Vein endothelial cell (primary cell): ENCODE measurements around the gene MRS2. TPM values are rescaled to one million over a fixed set of nuclear protein-coding genes. Genes with fewer than 3 reads are reported as not detected.

ENCODE experiments used
- small RNA-seq: library from RNA; depleted of rRNA; stranded (forward); fragments of <200 nt; gene quantifications from one replicate; pipeline ENCODE3, GENCODE V24; 2012
- total RNA-seq: library from RNA; depleted of rRNA; stranded (reverse); fragments of >200 nt; gene quantifications from 2 replicates; pipeline ENCODE4 v1.2.3, GENCODE V29; 2012

Gene MRS2
- total RNA-seq: 27.4 and 27.8 TPM in 2 replicates

GRCh38 chr6:24402697-24403500 lies at the start of gene MRS2:
Gene MRS2 (plus strand): TSS chr6:24402936. CDS start chr6:24403047, 111 bp downstream.

GRCh38 chr6:24357336-24358218 lies 45.2 kb upstream of the MRS2 start, which contains the start of gene DCDC2:
Gene DCDC2 (minus strand): TSS chr6:24358059. CDS start chr6:24357750, 309 bp downstream.

Small RNA genes within 50 kb of the gene (small RNA-seq; reads per million reads assigned to genes)
- gene RNU6-391P: not detected

Other genes with a start within 250 kb of the MRS2 start
- not detected in 2 replicates for gene DCDC2, start 44.9 kb upstream of the MRS2 start, total RNA-seq
- 0.19 and 0.33 TPM in 2 replicates for gene GPLD1, start 86.6 kb downstream of the MRS2 start, total RNA-seq
- 0.48 and 0.98 TPM in 2 replicates for gene ALDH5A1, start 92.0 kb downstream of the MRS2 start, total RNA-seq
- gene KIAA0319, start 243.3 kb downstream of the MRS2 start, total RNA-seq: under 0.01 TPM in 1 of 2 replicates, not detected in the other